HG03045 (cell line): ENCODE data around the gene AGBL1.

ENCODE experiments used
- ATAC-seq: cut with Tn5 transposase; IDR thresholded peaks from one replicate; pipeline ENCODE4 v1.9.1; 2021; ENCODE audit warnings: mild to moderate bottlenecking, moderate library complexity; ENCODE audit not compliant: unreplicated experiment

AGBL1 gene

DNA sequence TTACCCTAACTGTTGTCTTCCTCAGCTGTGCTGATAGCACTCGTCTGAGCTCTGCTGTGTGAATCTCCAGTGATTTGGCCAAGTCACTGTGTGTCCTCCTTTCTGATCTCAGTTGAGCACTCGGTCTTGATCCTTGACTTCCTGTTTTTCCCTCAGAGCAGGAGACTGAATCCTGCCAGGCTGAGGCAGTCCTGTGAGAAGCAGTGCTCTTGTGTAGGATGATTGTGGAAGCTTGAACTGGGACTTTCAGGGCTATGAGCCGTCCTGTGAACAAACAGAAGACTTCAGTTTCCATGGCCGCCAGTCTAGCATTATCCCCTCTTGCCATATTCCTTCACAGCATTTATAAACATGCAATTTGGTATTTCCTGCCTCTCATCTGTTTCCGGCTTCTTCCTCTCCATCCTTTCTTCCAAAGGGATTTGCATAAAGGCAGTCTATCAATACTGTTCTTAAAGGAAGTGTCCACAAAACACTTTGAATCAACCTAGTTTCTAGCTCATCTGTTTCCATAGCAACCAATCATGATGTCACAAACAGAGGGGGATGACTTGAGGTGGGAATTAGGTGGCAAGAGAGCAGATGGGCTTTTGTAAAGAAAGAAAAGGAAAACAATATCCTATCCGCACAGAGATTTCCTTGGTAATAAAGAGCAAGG lies 237.2 kb downstream of the AGBL1 start:
- no peak for ATAC-seq

DNA sequence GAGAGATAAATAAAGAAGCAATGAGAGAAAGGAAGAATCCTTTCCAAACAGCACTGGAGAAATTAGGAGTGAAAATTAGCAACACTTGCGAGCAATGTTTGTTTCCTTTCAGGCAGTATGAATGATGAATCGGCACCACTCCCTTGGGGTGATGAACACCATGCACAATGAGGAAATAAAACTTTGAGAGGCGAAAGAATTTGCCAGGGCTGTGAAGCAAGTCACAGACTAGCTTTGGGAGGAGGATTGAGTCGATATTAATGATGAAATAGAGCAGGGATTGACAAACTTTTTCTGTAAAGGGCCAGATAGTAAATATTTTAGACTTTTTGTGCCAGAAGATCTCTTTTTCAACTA lies 237.7 kb downstream of the AGBL1 start:
- ATAC-seq, result no peak

DNA sequence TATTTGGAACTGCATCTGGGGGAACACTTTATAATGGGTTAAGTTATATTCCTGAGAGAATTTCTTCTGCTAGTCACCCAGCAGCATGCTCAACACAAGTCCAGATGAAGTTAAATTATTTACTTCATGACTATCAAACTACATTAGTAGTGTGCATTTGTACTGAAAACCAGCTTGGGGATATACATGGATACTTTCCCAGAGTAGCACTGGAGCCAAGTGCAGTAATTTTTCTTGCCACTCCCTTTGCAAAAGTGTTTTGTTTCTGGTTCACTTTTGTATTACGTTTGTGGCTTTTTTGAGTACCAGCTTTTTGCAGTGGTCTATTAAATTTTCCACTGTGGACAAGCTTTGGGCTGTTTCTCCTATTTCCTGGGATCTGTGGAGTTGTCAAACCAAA lies 243.0 kb downstream of the AGBL1 start:
- ATAC-seq, result no peak

DNA sequence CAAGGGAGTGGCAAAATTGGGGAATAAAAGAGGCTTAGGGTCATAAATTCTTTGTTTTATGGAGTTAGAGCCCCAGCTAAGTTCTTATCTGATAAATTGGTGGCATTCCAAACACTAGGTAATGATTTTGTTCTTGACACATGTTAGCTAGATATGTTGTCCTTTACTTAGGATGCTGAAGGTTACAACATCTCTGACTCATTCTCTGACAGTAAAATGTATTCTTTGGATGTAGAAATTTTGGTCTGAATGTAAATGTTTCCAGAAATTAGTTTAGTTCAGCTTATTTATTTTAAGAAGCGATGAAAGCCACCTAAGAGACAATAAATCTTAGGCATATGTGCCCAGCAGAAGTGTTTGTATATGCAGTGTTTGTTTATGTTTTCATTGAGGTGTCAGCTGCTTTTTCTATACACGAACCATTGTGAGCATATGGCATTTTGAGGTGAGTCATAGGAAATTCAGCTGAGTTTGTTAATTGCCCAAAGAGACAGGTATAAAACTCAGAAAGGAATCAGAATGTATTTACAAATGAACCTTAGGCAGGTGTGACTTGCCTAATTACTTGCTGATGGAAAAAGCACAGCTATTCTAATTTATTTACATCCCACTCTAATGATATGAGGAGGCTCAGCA lies 247.7 kb downstream of the AGBL1 start:
- ATAC-seq, result no peak

- ATAC-seq, result no peak
Observed at GRCh38 chr15:86328658-86329057, 249.0 kb downstream of the AGBL1 start.

- no peak for ATAC-seq
Observed at GRCh38 chr15:86329311-86330013, 249.8 kb downstream of the AGBL1 start.

- no peak for ATAC-seq
Observed at GRCh38 chr15:86333819-86334218, 254.1 kb downstream of the AGBL1 start.

DNA sequence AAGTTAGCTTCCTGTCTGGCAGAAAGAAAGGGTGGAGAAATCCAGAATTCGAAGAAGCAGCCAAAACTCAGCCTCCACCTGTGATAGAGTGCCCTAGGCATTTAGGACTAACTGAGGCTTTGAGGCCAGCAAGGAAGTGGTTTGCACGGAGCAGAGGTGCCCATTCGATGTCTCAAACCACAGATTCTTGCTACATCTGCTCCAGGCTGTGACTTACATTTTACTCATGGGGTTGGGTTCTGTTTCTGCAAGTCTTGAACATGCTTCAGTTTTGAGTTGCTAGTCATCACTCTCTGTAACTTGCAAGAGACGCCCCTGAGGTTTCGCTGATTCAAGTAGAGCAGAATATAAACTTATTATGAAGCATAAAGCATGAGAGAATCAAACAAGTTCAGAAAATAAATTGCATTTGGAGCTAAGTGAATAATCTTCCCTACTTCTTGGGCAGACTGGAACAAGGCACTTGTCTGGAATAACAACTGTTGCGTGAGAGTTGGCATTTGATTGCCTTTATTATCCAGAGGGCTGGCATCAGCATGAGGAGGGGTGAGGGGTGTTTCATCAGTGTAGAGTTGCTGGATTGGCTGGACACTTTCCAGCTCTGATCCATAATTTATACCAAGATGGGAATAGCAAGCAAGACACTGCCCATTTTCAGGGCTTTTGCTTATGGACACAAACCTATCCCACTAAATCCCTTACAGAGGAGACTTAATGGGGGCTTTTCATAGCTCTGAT lies 256.5 kb downstream of the AGBL1 start:
- no peak for ATAC-seq

GRCh38 chr15:86337071-86337470 lies 257.4 kb downstream of the AGBL1 start:
- ATAC-seq, result no peak

DNA sequence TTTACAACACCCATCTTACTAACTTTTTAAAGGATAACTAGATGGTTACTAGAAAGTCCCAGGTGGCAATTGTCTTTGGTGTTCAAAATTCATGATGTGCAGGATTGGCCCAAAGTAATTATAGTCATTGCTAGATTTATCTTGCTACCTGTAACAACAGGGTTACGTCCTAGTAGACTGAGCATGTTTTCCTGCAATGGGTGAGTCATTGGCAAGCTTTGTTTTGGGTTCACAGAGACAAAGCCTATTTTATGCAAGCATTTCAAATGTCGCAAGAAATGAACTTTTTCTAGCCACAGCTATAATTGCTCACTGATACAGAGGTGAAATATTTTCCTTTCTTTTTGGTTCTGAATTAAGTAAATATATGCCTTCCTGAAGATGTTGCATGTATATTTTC lies 267.6 kb downstream of the AGBL1 start:
- no peak for ATAC-seq

GRCh38 chr15:86349565-86349964 lies 269.9 kb downstream of the AGBL1 start:
- ATAC-seq, result no peak

- ATAC-seq, result no peak
Observed at GRCh38 chr15:86353213-86353612, 273.5 kb downstream of the AGBL1 start.

- no peak for ATAC-seq
Observed at GRCh38 chr15:86355361-86355760, 275.7 kb downstream of the AGBL1 start.

GRCh38 chr15:86355801-86356200 lies 276.1 kb downstream of the AGBL1 start:
- ATAC-seq, result no peak

DNA sequence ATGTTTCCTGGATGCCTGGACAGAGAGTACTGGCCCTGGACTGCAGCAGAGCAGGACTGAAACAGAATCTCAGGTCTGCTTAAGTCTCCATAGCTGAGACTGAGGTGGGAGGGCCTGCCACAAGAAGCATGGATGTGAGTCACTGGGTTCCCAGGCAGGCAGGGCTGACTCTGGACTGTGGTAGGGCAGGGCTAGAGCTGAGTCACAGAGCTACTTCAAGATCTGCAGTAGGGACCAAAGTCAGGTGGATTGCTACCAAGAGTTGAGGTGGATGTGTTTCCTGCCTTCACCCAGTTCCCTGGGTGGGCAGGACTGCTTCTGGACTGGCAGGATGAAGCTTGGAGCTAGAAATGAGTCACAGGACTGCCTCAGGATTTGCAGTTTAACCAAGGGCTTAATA lies 282.9 kb downstream of the AGBL1 start:
- no peak for ATAC-seq

DNA sequence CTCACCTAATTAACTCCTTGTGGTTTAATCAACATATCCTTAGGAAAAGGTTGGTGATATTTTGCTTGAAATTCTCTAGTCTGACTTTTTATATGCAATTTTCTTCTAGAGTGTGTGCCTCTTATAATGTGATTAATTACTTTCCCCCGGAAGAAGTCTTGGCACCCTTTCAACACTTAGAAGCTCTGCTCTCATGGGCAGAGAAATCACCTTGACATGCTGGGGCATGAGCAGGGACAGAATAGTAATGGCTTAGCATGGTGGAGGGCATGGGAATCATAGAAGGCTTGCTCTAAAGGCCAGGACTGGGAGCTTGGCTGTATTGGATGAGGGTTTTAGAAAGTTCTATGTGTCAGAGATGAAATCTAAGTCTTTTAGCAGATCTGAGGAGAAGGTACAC lies 293.5 kb downstream of the AGBL1 start:
- no peak for ATAC-seq

DNA sequence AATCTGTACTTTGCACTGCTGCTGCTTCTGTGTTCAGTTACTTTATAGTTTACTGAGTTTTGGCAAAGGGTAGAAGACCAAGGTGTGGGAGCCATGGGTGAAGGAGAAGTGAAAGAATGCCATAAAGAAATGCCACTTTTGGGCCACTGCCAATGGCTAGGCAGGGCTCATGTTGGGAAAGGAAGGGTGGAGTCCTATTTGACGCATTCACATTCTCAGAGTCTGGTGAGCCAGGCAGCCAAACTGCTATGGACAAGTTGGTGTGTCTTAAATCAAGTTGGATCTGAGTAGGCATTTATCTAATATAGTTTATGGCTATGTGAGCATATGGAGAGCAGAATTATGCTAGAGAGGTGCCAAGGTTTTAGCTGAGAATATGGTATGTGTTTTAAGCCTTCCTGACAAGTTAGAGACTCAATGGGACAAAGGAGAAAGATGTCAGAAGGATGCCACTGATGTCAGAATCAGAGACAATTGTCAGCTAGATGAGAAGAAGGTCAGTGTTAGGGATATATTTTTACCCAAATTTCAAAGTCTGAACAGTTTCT lies 296.1 kb downstream of the AGBL1 start:
- ATAC-seq, result no peak

GRCh38 chr15:86377914-86378313 lies 298.2 kb downstream of the AGBL1 start:
- no peak for ATAC-seq

GRCh38 chr15:86382341-86382740 lies 302.7 kb downstream of the AGBL1 start:
- ATAC-seq, result no peak

DNA sequence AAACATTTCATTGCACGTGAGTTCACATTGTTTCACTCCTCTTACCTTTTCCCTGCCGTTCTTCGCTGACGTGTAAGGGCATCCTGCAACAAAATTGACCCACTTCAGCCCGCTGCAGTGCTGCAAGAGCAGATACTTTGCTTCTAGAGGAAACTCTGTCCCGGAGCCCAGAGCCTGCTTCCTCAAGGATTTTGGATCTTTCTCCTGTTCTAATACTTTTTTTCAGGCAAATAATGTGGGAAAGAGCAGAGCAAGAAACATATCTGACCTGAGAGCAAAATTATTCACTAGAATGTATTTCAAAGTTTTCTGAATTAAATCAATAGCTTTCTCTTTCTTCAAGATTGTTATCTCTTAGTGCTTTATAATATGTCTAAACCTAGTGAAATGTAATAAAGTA lies 303.9 kb downstream of the AGBL1 start:
- ATAC-seq, result no peak

- ATAC-seq, result no peak
Observed at GRCh38 chr15:86384186-86384585, 304.5 kb downstream of the AGBL1 start.
